GM20431 (cell line): Measurements from ENCODE around the gene SEPTIN10.
"Not testable (repeated sequence)": the region's sequence is repeated elsewhere in the genome, so short reads cannot be mapped to it uniquely, and the experiment has no call there.

Experiments
- in situ Hi-C: fragments of 300-500 bp; cut with MseI, MboI; formaldehyde crosslinking; loops from one replicate; pipeline ENCODE4 v1.15.0; 2020; ENCODE audit warnings: low sequenced_read_pairs; ENCODE audit not compliant: unreplicated experiment

Gene SEPTIN10

GRCh38 chr2:109555346-109555900, 58.3 kb downstream of the SEPTIN10 start:
- in situ Hi-C loops = no loop called here

- in situ Hi-C loops = no loop called here
These were observed 59.0 kb downstream of the SEPTIN10 start for GRCh38 chr2:109554758-109555157.

- in situ Hi-C loops = no loop called here
These were observed 64.7 kb downstream of the SEPTIN10 start for GRCh38 chr2:109549016-109549590.

- in situ Hi-C loops = no loop called here
These were observed 66.5 kb downstream of the SEPTIN10 start for GRCh38 chr2:109547280-109547679.

GRCh38 chr2:109545828-109546713, 67.7 kb downstream of the SEPTIN10 start:
- in situ Hi-C loops = no loop called here

- in situ Hi-C loops = no loop called here
These were observed 71.4 kb downstream of the SEPTIN10 start for GRCh38 chr2:109542384-109542783.

- in situ Hi-C loops = no loop called here
These were observed 75.2 kb downstream of the SEPTIN10 start for GRCh38 chr2:109538546-109538945.

GRCh38 chr2:109537565-109538222, 76.1 kb downstream of the SEPTIN10 start:
- in situ Hi-C loops = no loop called here

GRCh38 chr2:109536556-109536955, 77.2 kb downstream of the SEPTIN10 start:
- in situ Hi-C loops = not testable (repeated sequence)

GRCh38 chr2:109535217-109535946, 78.4 kb downstream of the SEPTIN10 start:
- in situ Hi-C loops = no loop called here

GRCh38 chr2:109533823-109534222, 79.9 kb downstream of the SEPTIN10 start:
- in situ Hi-C loops = no loop called here

- in situ Hi-C loops = no loop called here
These were observed 81.1 kb downstream of the SEPTIN10 start for GRCh38 chr2:109532728-109533076.

- in situ Hi-C loops = no loop called here
These were observed 81.7 kb downstream of the SEPTIN10 start for GRCh38 chr2:109531896-109532727.

GRCh38 chr2:109531221-109531620, 82.5 kb downstream of the SEPTIN10 start:
- in situ Hi-C loops = no loop called here

- in situ Hi-C loops = no loop called here
These were observed 83.1 kb downstream of the SEPTIN10 start for GRCh38 chr2:109530712-109531111.

- in situ Hi-C loops = no loop called here
These were observed 84.0 kb downstream of the SEPTIN10 start for GRCh38 chr2:109529532-109530449.

GRCh38 chr2:109528811-109529501, 84.8 kb downstream of the SEPTIN10 start:
- in situ Hi-C loops = no loop called here
